GM18951 (cell line): Measurements from ENCODE around the gene MGAT4A.

Experiments used
- POLR2A ChIP-seq: IDR thresholded peaks from 4 replicates; pipeline ENCODE4 v1.6.1; 2011; ENCODE audit warnings: mild to moderate bottlenecking; ENCODE audit not compliant: insufficient read length, insufficient read depth; ENCODE audit errors: extremely low read depth
- in situ Hi-C: fragments of 300-500 bp; cut with MboI; formaldehyde crosslinking; loops from one replicate; pipeline ENCODE4 v1.12.0; 2022; ENCODE audit warnings: low sequenced_read_pairs, mixed read lengths, inconsistent platforms; ENCODE audit not compliant: unreplicated experiment

Gene MGAT4A

DNA sequence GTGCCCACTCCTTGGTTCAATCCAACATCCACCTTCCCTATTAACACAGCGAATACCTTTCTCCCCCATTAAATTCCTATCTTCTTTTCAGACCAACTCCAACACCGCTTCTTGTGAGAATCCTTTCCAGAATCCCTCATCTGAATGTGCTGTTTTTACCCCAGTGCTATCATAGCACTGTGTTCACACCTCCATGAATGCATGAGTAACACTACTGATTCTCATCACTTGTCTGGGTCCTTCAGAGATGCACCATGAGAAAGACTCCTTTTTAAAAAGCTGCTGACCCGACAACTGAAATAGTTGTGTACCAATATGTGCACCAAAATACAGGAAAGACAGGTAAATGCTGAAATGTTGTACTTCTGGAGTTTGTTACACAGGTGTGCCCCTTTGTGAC is 18.8 kb downstream of the MGAT4A start:
- in situ Hi-C loops = no loop called here
- TF ChIP-seq POLR2A = no peak

DNA sequence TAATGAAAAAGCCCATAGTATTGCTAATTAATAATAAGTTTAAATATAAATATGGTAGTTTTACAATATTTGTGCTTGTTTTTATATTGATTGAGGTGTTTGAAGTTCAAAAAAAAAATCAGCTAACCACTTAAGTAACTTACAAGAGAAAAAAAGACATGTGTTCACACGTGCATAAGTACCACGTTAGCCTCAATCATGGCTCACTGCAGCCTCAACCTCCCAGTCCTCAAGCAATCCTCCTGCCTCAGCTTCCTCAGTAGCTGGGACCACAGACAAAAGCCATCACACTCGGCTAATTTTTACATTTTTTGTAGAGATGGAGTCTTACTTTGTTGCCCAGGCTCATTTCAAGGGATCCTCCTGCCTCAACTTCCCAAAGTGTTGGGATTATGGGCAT is 19.4 kb downstream of the MGAT4A start:
- TF ChIP-seq POLR2A = no peak
- in situ Hi-C loops = no loop called here

DNA sequence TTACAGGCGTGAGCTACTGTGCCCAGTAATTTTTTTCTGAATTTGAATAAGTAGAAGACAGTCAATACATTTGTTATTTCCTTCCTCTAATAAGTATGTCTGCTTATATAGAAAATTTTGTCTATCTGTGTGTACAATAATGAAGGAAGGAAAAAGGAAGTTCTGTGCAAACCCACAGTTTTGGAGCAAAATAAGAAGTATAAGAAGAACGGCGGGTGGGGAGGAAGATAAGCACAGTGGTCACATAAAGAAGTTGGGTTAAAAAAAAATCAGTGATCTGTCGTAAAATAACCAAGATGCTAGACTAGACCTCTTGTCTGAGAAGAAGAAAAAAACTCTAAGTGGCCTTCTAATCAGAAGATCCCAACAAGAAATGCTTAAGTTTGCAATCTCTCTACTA is 20.2 kb downstream of the MGAT4A start:
- in situ Hi-C loops = no loop called here
- TF ChIP-seq POLR2A = no peak

DNA sequence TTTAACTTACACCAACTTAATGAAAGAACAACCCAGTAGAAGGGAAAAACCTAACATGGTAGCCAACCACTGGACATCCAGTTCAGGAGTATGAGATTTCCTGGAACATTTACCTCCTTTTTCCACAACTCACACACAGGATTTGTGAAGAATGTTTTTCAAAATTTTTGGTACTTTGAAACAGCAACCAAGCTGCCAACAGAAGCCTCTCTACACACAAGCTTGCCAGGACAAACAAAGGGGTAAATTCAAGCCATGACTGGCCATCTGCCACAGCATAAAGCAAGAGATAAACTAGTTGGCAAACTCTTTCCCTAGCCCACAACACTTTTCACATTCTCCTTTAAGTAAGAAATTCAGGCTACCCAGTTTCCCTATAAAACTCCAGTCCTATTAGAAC is 21.4 kb downstream of the MGAT4A start:
- in situ Hi-C loops = no loop called here
- TF ChIP-seq POLR2A = no peak

DNA sequence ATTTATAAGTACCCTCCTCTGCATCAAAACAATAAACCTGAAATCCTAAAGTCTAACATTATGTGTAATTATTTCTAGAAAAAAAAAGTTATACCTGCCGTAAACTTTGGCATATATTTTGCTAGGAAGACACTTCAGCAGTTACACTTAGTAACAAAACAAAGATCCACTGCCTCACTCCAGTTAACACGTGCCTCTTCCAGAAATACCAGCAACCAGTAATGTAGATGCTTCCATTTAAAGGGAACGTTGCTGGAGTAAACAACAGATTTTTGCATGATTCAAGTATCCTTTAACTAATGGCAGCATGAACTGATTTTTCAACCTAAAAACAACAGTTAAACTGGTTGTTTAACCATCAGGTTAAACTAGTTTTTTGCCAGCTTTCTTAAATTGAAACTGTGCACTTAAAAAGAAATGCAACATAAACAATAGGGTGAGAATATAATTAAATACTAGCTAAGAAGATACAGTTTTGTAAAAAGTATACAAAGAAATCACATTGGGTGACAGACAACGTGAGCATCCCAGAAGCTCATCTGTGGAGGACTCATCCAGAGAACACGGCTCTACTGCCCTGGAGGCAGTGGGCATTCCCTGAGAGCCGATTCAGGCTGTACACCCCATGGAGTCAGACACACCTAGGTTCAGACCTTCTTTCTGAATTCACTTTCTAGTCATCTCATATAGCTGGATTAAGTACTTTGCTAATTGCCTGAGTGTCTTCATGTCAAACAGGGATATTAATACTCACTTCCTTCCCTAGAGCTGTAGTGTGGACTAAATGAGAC is 22.3 kb downstream of the MGAT4A start:
- in situ Hi-C loops = no loop called here
- no peak for TF ChIP-seq POLR2A

DNA sequence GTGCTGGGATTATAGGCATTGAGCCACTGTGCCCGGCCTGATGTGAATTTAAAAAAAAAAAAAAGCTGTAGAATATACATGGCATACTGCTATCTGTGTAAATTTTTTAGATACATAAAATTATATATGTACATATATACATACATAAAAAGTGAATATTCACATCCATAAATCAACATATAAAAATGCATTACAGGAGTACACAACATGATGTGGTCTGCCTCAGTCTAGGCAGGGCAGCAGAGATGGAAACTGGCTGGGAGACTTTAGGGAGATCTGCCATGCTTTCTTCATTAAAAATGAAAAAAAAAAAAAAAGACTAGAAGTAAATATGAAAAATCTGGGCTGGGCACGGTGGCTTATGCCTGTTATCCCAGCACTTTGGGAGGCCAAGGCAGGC is 24.3 kb downstream of the MGAT4A start:
- no peak for TF ChIP-seq POLR2A
- in situ Hi-C loops = no loop called here

DNA sequence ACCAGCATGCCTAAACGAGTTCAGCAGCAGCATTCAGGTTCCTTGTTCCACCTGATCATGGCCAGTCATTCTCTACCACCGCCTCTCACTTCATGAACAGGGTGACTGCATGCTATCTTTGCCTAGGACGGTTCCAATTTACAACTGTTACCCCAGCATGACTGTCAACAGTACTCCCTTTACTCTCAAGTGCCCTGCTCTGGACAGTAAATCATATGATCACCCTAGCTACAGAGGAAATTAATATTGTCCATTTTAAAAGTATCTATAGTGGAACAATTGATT is 25.7 kb downstream of the MGAT4A start:
- no peak for TF ChIP-seq POLR2A

DNA sequence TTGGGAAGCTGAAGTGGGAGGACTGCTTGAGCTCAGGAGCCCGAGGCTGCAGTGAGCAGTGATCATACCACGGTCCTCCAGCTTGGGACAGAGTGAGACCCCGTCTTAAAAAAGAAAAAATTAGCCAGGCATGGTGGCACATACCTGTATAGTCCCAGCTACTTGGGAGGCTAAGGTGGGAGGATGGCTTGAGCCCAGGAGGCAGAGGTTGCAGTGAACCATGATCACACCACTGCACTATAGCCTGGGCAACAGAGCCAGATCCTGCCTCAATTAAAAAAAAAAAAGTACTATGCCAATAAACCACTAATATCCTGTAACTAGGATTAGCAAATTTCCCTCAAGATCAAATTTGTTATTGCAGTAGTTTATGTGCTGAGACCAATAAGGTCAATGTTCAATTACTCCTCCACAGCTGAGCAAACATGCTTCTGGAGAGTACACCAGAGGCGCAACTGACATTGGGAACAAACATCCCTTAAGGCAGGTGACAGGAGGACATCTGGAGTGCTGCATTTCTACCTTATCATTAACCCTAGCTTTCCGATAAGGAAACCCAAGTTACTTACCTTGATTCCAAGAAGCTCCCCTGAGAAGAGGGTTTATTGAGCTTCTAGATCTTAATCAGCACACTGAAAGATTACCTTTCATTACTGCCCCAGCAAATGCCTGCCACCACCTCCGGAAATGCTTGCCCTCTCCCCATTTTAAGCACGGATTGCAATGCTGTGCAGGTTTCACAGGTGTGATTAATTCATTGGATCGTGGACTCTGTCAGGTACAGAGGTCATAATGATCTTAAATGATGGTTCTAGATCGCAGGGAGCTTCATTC is 26.2 kb downstream of the MGAT4A start:
- TF ChIP-seq POLR2A = no peak
- in situ Hi-C loops = no loop called here

More for the DNA sequence above, 25.7 kb downstream of the MGAT4A start:
- in situ Hi-C loops = no loop called here

DNA sequence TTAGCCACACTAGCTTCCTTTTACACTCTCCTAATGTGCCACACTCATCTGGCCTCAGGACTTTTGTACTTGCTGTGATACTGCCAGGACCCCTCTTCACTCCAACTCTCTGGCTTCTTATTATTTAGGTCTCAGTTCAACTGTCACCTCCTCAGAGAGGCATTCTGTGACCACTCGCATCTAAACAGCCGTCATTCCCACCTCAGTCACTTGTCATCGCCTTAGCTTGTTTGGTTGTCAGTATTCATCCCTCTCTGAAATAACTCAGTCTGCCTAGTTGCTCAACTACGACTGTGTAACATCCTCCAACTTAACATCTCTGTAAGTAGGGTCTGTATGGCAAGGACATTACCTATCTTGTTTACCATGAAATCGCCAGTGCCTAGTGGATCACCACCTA is 27.2 kb downstream of the MGAT4A start:
- TF ChIP-seq POLR2A = no peak
- in situ Hi-C loops = no loop called here

DNA sequence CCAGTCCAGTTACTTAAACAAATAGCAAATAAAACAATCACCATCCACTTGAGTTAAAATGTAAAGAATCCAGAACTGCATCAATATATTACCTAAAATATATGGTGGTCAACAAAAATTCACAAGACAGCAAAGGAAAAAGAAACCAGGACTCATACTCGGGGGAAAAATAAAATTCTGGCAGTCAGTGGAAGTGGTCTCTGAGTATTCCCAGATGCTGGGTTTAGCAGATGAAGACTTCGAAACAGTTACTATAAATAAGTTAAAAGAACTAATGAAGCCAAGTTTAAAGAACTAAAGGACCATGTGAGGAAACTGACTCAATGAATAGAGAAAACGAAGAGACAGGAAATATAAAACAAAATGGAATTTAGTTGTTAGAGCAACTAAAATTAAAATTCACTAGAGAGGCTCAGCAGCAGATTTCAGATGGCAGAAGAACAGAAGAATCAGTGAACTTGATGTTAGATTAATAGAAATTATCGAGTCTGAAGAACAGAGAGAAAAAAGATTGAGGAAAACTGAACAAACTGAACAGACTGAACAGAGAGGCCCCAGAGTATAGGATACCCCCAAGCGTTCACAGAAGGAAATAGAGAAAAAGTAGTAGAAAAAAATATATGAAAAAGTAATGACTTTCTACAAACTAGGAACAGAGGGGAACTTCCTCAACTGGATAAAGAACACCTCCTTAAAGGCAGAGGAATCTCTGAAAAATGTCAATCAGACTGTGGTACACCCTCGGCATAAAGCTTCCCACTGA is 27.9 kb downstream of the MGAT4A start:
- in situ Hi-C loops = no loop called here

DNA sequence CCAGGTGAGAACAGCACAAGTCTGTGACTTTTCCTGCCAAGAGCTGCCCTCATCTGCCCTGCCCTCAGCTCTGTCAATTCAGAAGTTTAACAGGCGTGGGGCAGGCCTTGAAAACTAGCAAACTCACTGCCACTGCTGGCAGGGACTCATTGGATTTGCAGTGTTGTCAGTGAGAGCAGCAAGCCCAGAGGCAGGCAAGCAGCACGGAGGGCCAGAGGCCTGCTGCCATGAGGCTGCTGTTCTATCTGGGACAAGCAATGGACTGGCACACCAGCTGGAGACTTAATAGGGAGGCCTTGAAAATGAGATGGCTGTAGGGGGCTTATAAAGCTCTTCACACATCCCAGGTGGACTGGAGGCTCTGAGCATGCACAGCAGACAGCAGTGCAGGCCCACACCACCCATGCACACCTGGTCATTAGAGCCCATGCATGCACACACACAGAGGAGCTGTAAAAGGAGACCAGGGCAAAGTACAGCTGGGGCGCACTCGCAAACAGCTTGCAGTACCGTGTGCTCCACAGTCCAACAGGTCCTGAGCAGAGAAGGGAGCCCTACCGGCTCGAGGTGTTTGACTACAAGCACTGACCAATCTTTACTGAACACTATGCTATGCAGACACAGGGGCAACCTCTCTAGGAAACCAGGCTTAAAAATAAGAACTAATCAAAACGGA is 28.7 kb downstream of the MGAT4A start:
- TF ChIP-seq POLR2A = no peak

More for the DNA sequence above, 27.9 kb downstream of the MGAT4A start:
- no peak for TF ChIP-seq POLR2A

DNA sequence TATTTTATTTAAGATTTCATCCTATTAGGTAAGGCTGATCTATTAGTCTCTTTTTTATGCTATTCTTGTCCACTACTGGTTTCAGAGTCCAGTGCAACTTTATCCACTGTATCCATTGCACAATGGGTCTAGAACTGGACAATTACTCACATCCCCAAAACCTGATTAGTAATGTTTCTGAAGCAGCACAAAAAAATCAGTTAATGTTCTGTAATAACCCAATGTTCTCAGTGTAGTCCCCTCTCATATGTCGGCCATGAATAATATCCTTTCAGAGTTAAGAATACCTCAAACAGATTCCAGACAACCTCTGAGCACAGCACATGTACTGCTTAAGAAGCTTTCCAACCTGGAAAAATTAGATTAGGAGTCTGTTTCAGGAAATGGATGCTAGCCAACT is 29.7 kb downstream of the MGAT4A start:
- no peak for TF ChIP-seq POLR2A
- in situ Hi-C loops = no loop called here

More for the DNA sequence above, 28.7 kb downstream of the MGAT4A start:
- in situ Hi-C loops = no loop called here

DNA sequence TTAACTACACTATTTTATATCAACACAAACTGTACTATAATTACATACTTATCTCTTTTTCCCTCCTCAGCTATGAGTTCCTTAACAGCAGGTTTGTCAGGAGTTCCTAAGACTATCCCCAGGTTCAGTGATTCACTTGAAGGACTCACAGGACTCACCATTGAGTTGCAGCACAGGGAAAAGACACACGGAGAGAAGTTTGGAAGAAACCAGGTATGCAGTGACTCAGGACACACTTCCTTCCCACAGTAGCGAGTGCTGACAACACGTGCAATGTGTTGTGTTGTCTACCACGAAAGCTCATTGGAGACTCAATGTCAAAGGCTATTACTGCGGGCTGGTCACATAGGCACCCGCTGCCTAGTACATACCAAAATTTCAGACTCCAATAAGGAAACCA is 32.0 kb downstream of the MGAT4A start:
- in situ Hi-C loops = no loop called here
- TF ChIP-seq POLR2A = no peak
